Measurements from ENCODE around the gene MAMSTR. TPM values are rescaled to one million over a fixed set of nuclear protein-coding genes. Genes with fewer than 3 reads are reported as not detected.
A peak's percentile ranks its signal among the peaks of the same experiment; 100 is the strongest.

The MAMSTR gene
- total and polyA plus RNA-seq, 2 donors (not counting 1 experiment from before 2014, with no cell fraction given), result 0.60 to 1.6 TPM

GRCh38 chr19:48711106-48711662, 8.3 kb downstream of the MAMSTR start:
- Mint-ChIP-seq H3K9me3 (ENCODE audit: insufficient read depth) (no peaks in the 10 kb centered on the region), H3K27ac (no peak overlapping the region), H3K4me1 (peaks cover 21% of the 10 kb centered on the region), H3K4me3 (peak overlapping the region; percentile 23), H3K27me3 (no peaks in the 10 kb centered on the region)
- DNase-seq (no peak), ATAC-seq (ENCODE audit: low read depth) (no peak)
- ChIA-PET CTCF (interaction anchor here (0.7 to 1.2 kb wide), 2 partner anchors 16 to 35 kb away, joined by 3 to 7 read pairs; no protein-coding TSS in a partner anchor), POLR2A (interaction anchor here (0.7 kb wide), 1 partner anchor 150 kb away, joined by 5 read pairs; no protein-coding TSS in a partner anchor)
- no peaks in the 10 kb centered on the region for H3K36me3 ChIP-seq (replicated peaks in 1 of 2; ENCODE audit: control extremely low read depth in 1 of 2, control insufficient read depth in 1 of 2, extremely low read depth in 1 of 2, insufficient read depth in 2 of 2, low read length in 1 of 2)
- no peak overlapping the region for H2AFZ ChIP-seq (ENCODE audit: insufficient read depth, low read depth, low read length, poor library complexity, severe bottlenecking)
- H3K79me2 ChIP-seq (ENCODE audit: control insufficient read depth, insufficient read depth, low read length), result peaks cover 5% of the 10 kb centered on the region
- no peaks in the 10 kb centered on the region for H3K27me3 ChIP-seq (replicated peaks in 1 of 4; ENCODE audit: control extremely low read depth in 1 of 4, control insufficient read depth in 3 of 4, insufficient read depth in 4 of 4, low read length in 3 of 4)
- WGBS (ENCODE audit: insufficient coverage), result 100% methylated on average over 2 of the region's 4 CpGs
- no peaks in the 10 kb centered on the region for H3K9me3 ChIP-seq (ENCODE audit: control extremely low read depth in 1 of 3, control insufficient read depth in 2 of 3, insufficient read depth in 1 of 3, low read length in 2 of 3)
- intact Hi-C loops (cut with micrococcal nuclease), result no loop called here
- no peak overlapping the region for H3K9ac ChIP-seq (ENCODE audit: low read length)
- no peak overlapping the region for H3K4me3 ChIP-seq (ENCODE audit: control extremely low read depth in 1 of 5, extremely low read depth in 1 of 5, insufficient read depth in 1 of 5, low read depth in 2 of 5, low read length in 4 of 5)
- no peak for TF ChIP-seq EZH2 (IDR thresholded peaks at IDR 0.05; ENCODE audit: borderline replicate concordance, insufficient read depth, low read depth, low read length, poor library complexity, severe bottlenecking)
- TF ChIP-seq, protein P1, sequence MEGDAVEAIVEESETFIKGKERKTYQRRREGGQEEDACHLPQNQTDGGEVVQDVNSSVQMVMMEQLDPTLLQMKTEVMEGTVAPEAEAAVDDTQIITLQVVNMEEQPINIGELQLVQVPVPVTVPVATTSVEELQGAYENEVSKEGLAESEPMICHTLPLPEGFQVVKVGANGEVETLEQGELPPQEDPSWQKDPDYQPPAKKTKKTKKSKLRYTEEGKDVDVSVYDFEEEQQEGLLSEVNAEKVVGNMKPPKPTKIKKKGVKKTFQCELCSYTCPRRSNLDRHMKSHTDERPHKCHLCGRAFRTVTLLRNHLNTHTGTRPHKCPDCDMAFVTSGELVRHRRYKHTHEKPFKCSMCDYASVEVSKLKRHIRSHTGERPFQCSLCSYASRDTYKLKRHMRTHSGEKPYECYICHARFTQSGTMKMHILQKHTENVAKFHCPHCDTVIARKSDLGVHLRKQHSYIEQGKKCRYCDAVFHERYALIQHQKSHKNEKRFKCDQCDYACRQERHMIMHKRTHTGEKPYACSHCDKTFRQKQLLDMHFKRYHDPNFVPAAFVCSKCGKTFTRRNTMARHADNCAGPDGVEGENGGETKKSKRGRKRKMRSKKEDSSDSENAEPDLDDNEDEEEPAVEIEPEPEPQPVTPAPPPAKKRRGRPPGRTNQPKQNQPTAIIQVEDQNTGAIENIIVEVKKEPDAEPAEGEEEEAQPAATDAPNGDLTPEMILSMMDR (IDR thresholded peaks at IDR 0.05), result no peak
- H4K20me1 ChIP-seq (ENCODE audit: control insufficient read depth, insufficient read depth, low read length, poor library complexity, severe bottlenecking), result no peaks in the 10 kb centered on the region
- no peak overlapping the region for H3K4me2 ChIP-seq (replicated peaks; ENCODE audit: low read depth, low read length, poor library complexity, severe bottlenecking)
- no peak overlapping the region for H3K27ac ChIP-seq (ENCODE audit: low read length in 2 of 2)
- peaks cover 14 to 22% of the 10 kb centered on the region in 2 donors for H3K4me1 ChIP-seq (ENCODE audit: control insufficient read depth in 2 of 2, insufficient read depth in 2 of 2, low read length in 2 of 2)

DNA sequence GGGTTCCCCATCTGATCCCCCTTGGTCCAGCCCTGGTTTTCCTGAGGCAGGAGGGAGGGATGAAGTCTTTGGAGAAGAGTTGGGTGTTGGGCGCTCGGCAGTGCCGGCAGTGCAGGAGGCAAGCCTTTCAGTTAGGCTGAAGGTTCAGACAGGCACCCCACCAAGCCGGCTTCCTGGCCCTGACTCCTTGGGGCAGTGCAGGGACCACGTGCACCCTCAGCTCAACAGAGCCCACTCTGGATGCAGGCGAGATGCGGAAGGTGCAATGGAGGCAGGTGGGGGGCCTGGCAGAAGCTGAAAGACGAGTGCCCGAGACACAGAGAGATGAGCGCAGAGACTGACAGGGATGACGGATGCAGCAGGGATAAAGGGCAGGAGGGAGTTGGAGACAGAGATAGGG, 11.1 kb downstream of the MAMSTR start:
- no peak overlapping the region for H3K4me3 ChIP-seq (ENCODE audit: control extremely low read depth in 1 of 5, extremely low read depth in 1 of 5, insufficient read depth in 1 of 5, low read depth in 2 of 5, low read length in 4 of 5)
- CTCF ChIA-PET, result no interaction called here
- peaks cover 5% of the 10 kb centered on the region for H3K4me1 Mint-ChIP-seq
- POLR2A ChIA-PET, result no interaction called here
- no peak overlapping the region for H3K27ac ChIP-seq (ENCODE audit: low read length in 2 of 2)
- no peak overlapping the region for H3K27ac Mint-ChIP-seq
- H3K36me3 ChIP-seq (replicated peaks in 1 of 2; ENCODE audit: control extremely low read depth in 1 of 2, control insufficient read depth in 1 of 2, extremely low read depth in 1 of 2, insufficient read depth in 2 of 2, low read length in 1 of 2), result no peaks in the 10 kb centered on the region
- no peaks in the 10 kb centered on the region for H3K27me3 ChIP-seq (replicated peaks in 1 of 4; ENCODE audit: control extremely low read depth in 1 of 4, control insufficient read depth in 3 of 4, insufficient read depth in 4 of 4, low read length in 3 of 4)
- 97% methylated on average over 11 of the region's 11 CpGs for WGBS (ENCODE audit: insufficient coverage)
- H3K9me3 Mint-ChIP-seq (ENCODE audit: insufficient read depth), result no peaks in the 10 kb centered on the region
- H3K9ac ChIP-seq (ENCODE audit: low read length), result no peak overlapping the region
- no peaks in the 10 kb centered on the region for H4K20me1 ChIP-seq (ENCODE audit: control insufficient read depth, insufficient read depth, low read length, poor library complexity, severe bottlenecking)
- DNase-seq, result no peak
- no peak overlapping the region for H2AFZ ChIP-seq (ENCODE audit: insufficient read depth, low read depth, low read length, poor library complexity, severe bottlenecking)
- H3K4me2 ChIP-seq (replicated peaks; ENCODE audit: low read depth, low read length, poor library complexity, severe bottlenecking), result no peak overlapping the region
- ATAC-seq (ENCODE audit: low read depth), result no peak
- intact Hi-C loops (cut with micrococcal nuclease), result no loop called here
- TF ChIP-seq, protein P1 (IDR thresholded peaks at IDR 0.05), result no peak
- no peak for TF ChIP-seq EZH2 (IDR thresholded peaks at IDR 0.05; ENCODE audit: borderline replicate concordance, insufficient read depth, low read depth, low read length, poor library complexity, severe bottlenecking)
- H3K27me3 Mint-ChIP-seq, result no peaks in the 10 kb centered on the region
- H3K4me1 ChIP-seq (ENCODE audit: control insufficient read depth in 2 of 2, insufficient read depth in 2 of 2, low read length in 2 of 2), result peaks cover 5 to 7% of the 10 kb centered on the region in 2 donors
- no peak overlapping the region for H3K4me3 Mint-ChIP-seq
- no peaks in the 10 kb centered on the region for H3K9me3 ChIP-seq (ENCODE audit: control extremely low read depth in 1 of 3, control insufficient read depth in 2 of 3, insufficient read depth in 1 of 3, low read length in 2 of 3)
- H3K79me2 ChIP-seq (ENCODE audit: control insufficient read depth, insufficient read depth, low read length), result peaks cover 4% of the 10 kb centered on the region

All from B cell (primary cell).